ENCODE results near the gene CHD1L. TPM values are rescaled to one million over a fixed set of nuclear protein-coding genes. Genes with fewer than 3 reads are reported as not detected.

The CHD1L gene
- total and polyA plus RNA-seq, 2 of the 13 experiments (the other 11 are each of a cell fraction or from before 2014, with no cell fraction given), result 74.3 to 111 TPM

GRCh38 chr1:147215540-147215916 lies 27.0 kb upstream of the CHD1L start (continued):
- TF ChIP-seq PTBP1 (IDR thresholded peaks at IDR 0.05; ENCODE audit: low read depth, low read length, poor library complexity, severe bottlenecking) (no peak), ETV6 (CRISPR knock-in tag; conservative IDR thresholded peaks at IDR 0.05) (no peak), FLYWCH1 (CRISPR knock-in tag; IDR thresholded peaks at IDR 0.05) (no peak), EEA1 (CRISPR knock-in tag; IDR thresholded peaks at IDR 0.05; ENCODE audit: borderline replicate concordance) (no peak), SOX6 (IDR thresholded peaks at IDR 0.05) (no peak), SOX6 (CRISPR knock-in tag; IDR thresholded peaks at IDR 0.05) (peak; percentile 92), HDAC1 (CRISPR knock-in tag; IDR thresholded peaks at IDR 0.05) (peak; percentile 79; the same call in 1 of the 2 replicates), KLF6 (CRISPR knock-in tag; IDR thresholded peaks at IDR 0.05) (0 out of 2 replicates have a peak, but pooled peaks have one; percentile 25), ZNF652 (CRISPR knock-in tag; IDR thresholded peaks at IDR 0.05; ENCODE audit: borderline replicate concordance, low read depth) (0 out of 2 replicates have a peak, but pooled peaks have one; percentile 35), NR2F6 (IDR thresholded peaks at IDR 0.05) (peak; percentile 84), NR2F6 (CRISPR knock-in tag; IDR thresholded peaks at IDR 0.05) (peak; percentile 77), RCOR2 (CRISPR knock-in tag; IDR thresholded peaks at IDR 0.05) (peak; percentile 86), ZBTB43 (CRISPR knock-in tag; conservative IDR thresholded peaks at IDR 0.05) (0 out of 2 replicates have a peak, but pooled peaks have one; percentile 42), MED13 (CRISPR knock-in tag; IDR thresholded peaks at IDR 0.05) (peak; percentile 79; the same call in 1 of the 2 replicates), THRA (CRISPR knock-in tag; IDR thresholded peaks at IDR 0.05; ENCODE audit: borderline replicate concordance) (peak; percentile 85; the same call in 1 of the 2 replicates), MIER2 (CRISPR knock-in tag; IDR thresholded peaks at IDR 0.05) (0 out of 2 replicates have a peak, but pooled peaks have one; percentile 48), MXD4 (CRISPR knock-in tag; IDR thresholded peaks at IDR 0.05) (peak; percentile 27; the same call in 1 of the 2 replicates), KLF16 (CRISPR knock-in tag; IDR thresholded peaks at IDR 0.05) (peak in 1 of 2 experiments; percentile 41; a peak in 1 of 4 replicates), IKZF5 (CRISPR knock-in tag; IDR thresholded peaks at IDR 0.05) (peak; percentile 57; the same call in 1 of the 2 replicates), SRSF4 (IDR thresholded peaks at IDR 0.05; ENCODE audit: low read depth, low read length, poor library complexity, severe bottlenecking) (no peak), HMG20B (CRISPR knock-in tag; conservative IDR thresholded peaks at IDR 0.05) (0 out of 2 replicates have a peak, but pooled peaks have one; percentile 59), ZFP1 (CRISPR knock-in tag; IDR thresholded peaks at IDR 0.05) (no peak)
- TF ChIP-seq, protein P1, sequence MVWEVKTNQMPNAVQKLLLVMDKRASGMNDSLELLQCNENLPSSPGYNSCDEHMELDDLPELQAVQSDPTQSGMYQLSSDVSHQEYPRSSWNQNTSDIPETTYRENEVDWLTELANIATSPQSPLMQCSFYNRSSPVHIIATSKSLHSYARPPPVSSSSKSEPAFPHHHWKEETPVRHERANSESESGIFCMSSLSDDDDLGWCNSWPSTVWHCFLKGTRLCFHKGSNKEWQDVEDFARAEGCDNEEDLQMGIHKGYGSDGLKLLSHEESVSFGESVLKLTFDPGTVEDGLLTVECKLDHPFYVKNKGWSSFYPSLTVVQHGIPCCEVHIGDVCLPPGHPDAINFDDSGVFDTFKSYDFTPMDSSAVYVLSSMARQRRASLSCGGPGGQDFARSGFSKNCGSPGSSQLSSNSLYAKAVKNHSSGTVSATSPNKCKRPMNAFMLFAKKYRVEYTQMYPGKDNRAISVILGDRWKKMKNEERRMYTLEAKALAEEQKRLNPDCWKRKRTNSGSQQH (CRISPR knock-in tag; IDR thresholded peaks at IDR 0.05; ENCODE audit: low read depth), result 0 out of 2 replicates have a peak, but pooled peaks have one; percentile 51
- TF ChIP-seq, protein P2, sequence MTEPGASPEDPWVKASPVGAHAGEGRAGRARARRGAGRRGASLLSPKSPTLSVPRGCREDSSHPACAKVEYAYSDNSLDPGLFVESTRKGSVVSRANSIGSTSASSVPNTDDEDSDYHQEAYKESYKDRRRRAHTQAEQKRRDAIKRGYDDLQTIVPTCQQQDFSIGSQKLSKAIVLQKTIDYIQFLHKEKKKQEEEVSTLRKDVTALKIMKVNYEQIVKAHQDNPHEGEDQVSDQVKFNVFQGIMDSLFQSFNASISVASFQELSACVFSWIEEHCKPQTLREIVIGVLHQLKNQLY (CRISPR knock-in tag; IDR thresholded peaks at IDR 0.05), result peak; percentile 56; the same call in 1 of the 2 replicates
- TF ChIP-seq, protein P3, sequence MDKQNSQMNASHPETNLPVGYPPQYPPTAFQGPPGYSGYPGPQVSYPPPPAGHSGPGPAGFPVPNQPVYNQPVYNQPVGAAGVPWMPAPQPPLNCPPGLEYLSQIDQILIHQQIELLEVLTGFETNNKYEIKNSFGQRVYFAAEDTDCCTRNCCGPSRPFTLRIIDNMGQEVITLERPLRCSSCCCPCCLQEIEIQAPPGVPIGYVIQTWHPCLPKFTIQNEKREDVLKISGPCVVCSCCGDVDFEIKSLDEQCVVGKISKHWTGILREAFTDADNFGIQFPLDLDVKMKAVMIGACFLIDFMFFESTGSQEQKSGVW (CRISPR knock-in tag; IDR thresholded peaks at IDR 0.05; ENCODE audit: borderline replicate concordance), result no peak
